ENCODE results near the gene REG1A. TPM values are rescaled to one million over a fixed set of nuclear protein-coding genes. Genes with fewer than 3 reads are reported as not detected.

The REG1A gene
- total and polyA plus RNA-seq, 9 of the 15 experiments (the other 6 are each of a cell fraction or from before 2014, with no cell fraction given), result 3.1 TPM; not detected in 8

GRCh38 chr2:79084495-79085135 lies 35.7 kb upstream of the REG1A start:
- no peaks in the 10 kb centered on the region for H3K9me1 ChIP-seq (ENCODE audit: control insufficient read depth, insufficient read depth, low read length)
- in situ Hi-C loops (cut with MboI), result no loop called here
- WGBS (ENCODE audit: insufficient coverage, low coverage, missing lambda C conversion rate), result 0% methylated on average over 3 of the region's 3 CpGs
- intact Hi-C loops (cut with micrococcal nuclease), result no loop called here
- no peak overlapping the region for H3K4me2 ChIP-seq (ENCODE audit: insufficient read depth, low read length)
- no peak for FAIRE-seq
- DNase-seq (ENCODE audit: extremely low read depth in 1 of 4, low spot score in 3 of 4), result no peak
- no peak overlapping the region for H3K27ac ChIP-seq (ENCODE audit: extremely low read depth, low read depth, low read length)
- POLR2A ChIA-PET, result no interaction called here
- H3K9ac ChIP-seq (ENCODE audit: insufficient read depth in 1 of 2, low read depth in 2 of 2, low read length in 2 of 2), result no peak overlapping the region
- CTCF ChIA-PET (ENCODE audit: low intra/inter-chr PET ratio), result no interaction called here
- no TSS peak for BruUV-seq (replicated peaks)
- no peaks in the 10 kb centered on the region for H3K36me3 ChIP-seq (ENCODE audit: control insufficient read depth, insufficient read depth, low read length)
- no peak overlapping the region for H3K4me3 ChIP-seq
- no peaks in the 10 kb centered on the region for H3K9me3 ChIP-seq (replicated peaks; ENCODE audit: control insufficient read depth, insufficient read depth, low read depth, low read length)
- H3K27me3 ChIP-seq (ENCODE audit: control insufficient read depth in 2 of 2, insufficient read depth in 2 of 2, low read length in 2 of 2), result no peaks in the 10 kb centered on the region
- no peaks in the 10 kb centered on the region for H3K79me2 ChIP-seq (ENCODE audit: control insufficient read depth, insufficient read depth, low read length)
- no peaks in the 10 kb centered on the region for H4K20me1 ChIP-seq (replicated peaks; ENCODE audit: control insufficient read depth, insufficient read depth, low read length)
- no peak for ATAC-seq
- H3K4me1 ChIP-seq (replicated peaks in 1 of 2; ENCODE audit: control insufficient read depth in 2 of 2, insufficient read depth in 2 of 2, low read length in 2 of 2), result no peaks in the 10 kb centered on the region
- no peak overlapping the region for H2AFZ ChIP-seq (ENCODE audit: low read depth, low read length)
- TF ChIP-seq GABPB1 (CRISPR knock-in tag; IDR thresholded peaks at IDR 0.05) (no peak), THAP7 (CRISPR knock-in tag; IDR thresholded peaks at IDR 0.05) (no peak), ZNF12 (CRISPR knock-in tag; IDR thresholded peaks at IDR 0.05) (no peak), KLF10 (CRISPR knock-in tag; IDR thresholded peaks at IDR 0.05) (no peak), GTF2E2 (tag; IDR thresholded peaks at IDR 0.05) (no peak), ZNF224 (CRISPR knock-in tag; IDR thresholded peaks at IDR 0.05) (no peak), E2F4 (CRISPR knock-in tag; IDR thresholded peaks at IDR 0.05; ENCODE audit: low read depth) (no peak), GATA2 (CRISPR knock-in tag; IDR thresholded peaks at IDR 0.05) (no peak), E2F3 (CRISPR knock-in tag; IDR thresholded peaks at IDR 0.05) (no peak), MCM7 (IDR thresholded peaks at IDR 0.05) (no peak), NR0B1 (IDR thresholded peaks at IDR 0.05; ENCODE audit: partially characterized antibody) (no peak), PCBP1 (IDR thresholded peaks at IDR 0.05; ENCODE audit: low read depth, low read length, poor library complexity, severe bottlenecking) (no peak), HES1 (IDR thresholded peaks at IDR 0.05; ENCODE audit: low read depth) (no peak), STAT6 (CRISPR knock-in tag; IDR thresholded peaks at IDR 0.05) (no peak), MBD1 (CRISPR knock-in tag; IDR thresholded peaks at IDR 0.05) (no peak)

Measured in K562 (cell line).